Stimulated activated CD4-positive, alpha-beta T cell treated with anti-CD3 and anti-CD28 coated beads, Interleukin-15, amount 100 ng/mL, for 1 hour (primary cell): ENCODE measurements around the gene GJD4.

ENCODE experiments used
- DNase-seq, 2 donors: peaks; one replicate each; pipeline ENCODE4 v3.0.0-alpha.2; 2020; ENCODE audit warnings: low read depth in 1 of 2, low spot score in 1 of 2

The GJD4 gene

DNA sequence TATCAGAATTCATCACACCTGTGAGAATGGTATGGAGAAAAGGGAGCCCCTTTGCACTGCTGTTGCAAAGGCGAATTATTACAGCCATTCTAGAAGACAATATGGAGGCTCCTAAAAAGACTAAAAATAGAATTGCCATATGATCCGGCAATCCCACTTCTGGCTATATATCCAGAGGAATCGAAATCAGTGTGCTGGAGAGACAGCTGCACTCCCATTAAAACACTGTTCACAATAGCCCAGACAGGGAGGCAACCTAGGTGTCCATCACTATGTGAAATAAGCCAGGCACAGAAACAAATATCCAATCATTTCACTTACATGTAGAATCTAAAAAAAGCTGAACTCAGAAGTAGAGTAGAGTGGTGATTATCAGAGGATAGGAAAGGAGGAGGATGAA lies 26.0 kb upstream of the GJD4 start:
- DNase-seq, result no peak

DNA sequence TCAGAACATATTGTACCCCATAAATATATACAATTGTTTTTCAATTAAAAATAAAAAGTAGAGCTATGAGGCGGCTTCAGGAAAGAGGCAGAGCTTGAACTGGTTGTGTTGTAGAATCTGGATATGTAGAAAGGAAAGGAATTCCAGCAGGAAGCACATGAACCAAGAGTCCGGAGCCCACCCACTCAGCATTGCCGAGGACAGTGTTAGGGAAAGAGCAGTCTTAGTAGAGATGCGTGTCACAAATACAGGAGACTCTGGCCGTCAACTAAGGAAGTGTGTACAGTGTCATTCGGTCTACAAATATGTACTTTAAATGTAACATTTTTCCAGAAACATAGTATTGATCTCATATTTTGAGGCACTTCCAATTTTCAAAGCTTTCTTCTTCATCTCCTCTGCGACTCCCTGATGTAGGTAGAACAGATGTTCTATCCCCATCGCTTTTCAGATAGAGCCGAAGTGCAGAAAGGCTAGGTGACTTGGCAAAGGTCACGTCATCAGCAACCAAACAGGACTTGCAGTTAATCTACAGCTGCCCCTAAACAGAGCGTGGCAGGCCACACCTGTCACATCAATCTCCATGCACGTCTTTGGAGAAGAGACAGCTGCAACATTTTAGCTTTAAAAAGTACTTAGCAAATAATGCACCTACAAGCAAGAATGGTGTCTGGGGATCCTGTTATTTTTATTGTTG lies 25.3 kb upstream of the GJD4 start:
- no peak for DNase-seq

DNA sequence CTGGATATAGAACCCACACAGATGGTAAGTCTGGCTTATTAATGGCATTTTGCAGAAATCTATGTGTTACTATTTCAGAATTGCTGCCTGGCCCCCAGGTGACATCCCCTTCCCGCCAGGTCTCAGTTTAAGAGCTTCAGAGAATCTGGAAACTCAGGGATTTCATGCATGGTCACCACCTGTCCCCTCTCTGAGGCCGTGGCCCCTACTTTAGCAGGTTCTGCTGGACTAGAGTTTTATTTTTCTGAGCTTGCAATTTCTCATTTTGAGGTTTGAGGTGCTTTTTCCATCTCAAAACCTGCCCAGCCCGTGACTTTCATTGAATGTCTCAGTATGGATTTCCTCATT lies 24.7 kb upstream of the GJD4 start:
- DNase-seq, result no peak

DNA sequence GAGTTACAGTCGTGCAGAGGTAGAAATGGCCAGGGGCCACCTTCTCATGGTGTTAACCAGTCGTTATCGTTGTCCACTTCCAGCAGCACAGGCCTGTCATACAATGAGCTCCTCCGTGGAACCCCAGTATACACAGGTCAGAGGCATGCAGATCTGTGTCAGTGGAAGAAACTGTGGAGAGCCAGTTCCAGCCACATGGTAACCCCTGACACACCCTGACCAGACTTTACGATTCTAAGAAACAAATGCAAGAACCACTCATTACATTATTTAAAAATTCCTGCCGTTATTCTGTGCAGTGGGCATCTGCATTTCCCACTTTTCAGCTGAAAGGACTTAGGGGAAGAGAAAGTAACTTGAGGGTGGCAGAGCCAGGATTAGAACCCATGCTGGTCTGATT lies 23.5 kb upstream of the GJD4 start:
- no peak for DNase-seq

DNA sequence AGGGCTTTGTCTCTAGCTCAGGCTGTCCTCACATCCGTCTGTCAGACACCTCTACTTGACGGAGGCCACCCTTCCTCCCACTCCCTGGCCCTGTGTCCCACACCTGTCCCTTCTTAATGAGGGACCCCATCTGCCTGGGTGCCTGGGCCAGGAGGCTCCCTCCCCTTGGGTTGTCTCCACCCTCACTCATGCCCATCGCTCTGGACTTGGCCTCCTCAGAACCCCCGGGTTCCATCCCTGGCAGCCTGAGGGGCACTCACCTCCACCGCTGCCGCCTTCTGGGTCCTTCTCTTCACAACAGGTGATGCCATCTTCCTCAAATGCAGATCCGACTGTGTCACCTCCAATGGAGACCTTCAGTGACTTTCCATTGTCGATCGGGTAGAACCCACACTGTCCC lies 20.2 kb upstream of the GJD4 start:
- DNase-seq, result no peak

DNA sequence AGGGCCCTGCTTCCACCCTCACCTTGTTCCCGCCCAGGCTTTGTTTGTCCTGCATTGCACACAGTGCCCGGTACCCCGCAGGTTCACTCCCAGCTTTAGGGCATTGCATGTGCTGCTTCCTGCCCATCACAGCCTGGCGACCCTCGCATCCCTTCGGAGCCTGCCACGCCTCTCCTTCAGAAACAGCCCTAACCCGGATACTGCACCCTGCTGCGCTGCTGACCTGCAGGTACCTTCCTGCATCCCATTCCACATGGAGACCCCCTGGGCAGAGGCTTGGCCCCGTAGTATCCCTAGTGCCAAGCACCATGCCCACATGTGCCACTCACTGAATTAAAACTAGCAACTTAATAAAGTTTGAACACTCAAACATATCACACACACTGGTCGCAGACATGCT lies 19.8 kb upstream of the GJD4 start:
- DNase-seq, result no peak

DNA sequence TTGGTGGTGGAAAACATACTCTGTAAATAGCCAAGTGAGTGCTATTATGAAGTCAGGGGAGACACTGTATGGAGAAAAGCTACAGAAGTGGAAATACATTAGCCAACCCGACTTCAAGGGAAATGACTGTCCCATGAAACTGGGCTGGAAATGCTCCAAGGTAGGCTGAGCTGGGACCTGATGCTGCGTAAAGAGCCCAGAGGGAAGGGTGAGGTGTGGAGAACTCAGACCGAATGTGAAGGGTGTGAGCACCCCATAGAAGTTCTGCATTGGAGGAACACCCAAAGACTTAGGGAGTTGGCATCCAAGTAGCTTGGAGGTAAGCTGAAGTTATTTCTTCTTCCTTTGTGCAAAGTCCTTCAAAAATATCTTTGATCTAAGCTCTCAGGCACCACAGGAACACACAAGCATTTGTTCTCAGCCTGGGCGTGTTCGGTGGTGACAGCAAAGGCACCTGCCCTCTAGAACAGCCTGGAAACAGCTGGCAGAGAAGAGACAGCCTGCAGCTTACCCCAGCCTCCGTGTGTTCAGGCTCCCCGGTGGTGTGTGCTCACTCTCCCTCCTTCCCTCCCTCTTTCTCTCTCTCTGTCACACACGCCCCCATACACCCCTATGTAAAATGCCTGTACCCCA lies 19.1 kb upstream of the GJD4 start:
- DNase-seq, result no peak

DNA sequence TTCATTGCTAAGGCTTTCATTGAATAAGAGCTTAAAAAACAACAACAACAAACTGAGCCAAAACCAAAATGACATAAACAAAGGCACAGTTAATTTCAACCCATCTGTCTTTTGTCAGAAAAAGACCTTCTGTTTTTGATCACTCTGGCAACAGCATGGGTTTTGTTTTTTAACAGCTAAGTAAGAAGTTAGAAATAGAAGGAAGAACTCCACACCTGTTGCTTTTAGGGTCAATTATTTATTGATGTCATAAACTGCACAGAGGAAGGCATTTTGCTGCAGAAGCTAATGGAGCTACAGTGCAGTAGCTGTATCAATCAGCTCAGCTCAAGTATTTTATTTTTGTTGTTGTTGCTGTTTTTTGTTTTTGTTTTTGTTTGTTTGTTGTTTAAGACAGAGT lies 16.3 kb upstream of the GJD4 start:
- DNase-seq, result no peak

DNA sequence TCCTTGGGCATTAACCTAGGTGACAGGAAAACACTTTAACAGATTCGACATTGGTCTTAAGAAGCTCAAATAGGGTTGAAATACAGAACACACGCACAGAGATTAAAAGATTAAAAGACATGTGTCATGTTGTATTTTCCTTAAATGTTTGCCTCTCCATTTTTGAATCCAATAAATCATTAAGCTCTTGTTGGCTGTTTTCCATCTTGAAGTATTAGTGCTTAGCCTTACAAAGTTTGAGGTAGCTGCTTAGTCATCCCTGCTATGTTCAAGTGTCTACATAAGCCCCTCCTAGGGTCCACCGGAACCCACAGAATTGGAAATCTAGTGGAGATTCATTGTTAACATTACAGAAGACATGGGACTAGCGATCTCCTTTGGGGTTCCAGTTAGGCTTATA lies 12.7 kb upstream of the GJD4 start:
- no peak for DNase-seq

DNA sequence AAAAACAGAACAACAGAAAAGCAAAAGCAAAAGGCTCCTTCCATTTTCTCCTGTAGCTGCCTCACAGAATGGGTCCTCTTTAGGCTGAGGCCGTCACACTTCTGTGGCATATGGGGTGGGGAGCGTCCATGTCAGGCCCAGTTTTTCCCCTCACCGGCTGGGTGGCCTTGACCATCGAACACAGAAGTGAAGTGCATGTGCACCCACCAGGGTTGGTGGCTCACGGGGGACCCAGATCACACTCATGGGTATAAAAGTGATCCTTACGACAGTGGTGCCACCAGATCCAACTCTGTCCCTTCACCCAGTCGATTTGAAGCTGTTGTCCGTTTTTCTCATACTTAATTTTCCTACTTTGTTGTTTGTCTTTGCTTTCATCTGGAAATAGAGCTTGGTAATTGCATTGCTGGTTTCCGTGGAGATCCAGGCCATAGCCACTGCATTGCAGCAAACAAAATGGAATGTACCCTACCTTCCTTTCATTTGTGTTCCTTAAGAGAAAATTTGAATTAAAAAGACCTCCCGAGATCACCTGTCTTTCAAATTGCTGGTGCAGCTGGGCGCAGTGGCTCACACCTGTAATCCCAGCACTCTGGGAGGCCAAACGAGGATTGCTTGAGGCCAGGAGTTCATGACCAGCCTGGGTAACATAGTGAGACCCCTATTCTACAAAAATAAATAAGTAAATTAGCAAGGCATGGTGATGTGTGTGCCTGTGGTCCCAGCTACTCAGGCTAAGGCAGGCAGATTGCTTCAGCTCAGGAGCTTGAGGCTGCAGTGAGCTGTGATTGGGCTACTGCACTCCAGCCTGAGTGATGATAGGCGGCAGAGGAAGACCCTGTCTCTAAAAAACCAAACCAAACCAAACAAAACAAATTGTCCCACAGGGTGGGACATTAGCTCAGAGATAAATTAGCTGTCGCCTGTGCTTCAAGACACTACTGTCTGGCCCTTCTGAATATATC lies 10.7 kb upstream of the GJD4 start:
- no peak for DNase-seq

DNA sequence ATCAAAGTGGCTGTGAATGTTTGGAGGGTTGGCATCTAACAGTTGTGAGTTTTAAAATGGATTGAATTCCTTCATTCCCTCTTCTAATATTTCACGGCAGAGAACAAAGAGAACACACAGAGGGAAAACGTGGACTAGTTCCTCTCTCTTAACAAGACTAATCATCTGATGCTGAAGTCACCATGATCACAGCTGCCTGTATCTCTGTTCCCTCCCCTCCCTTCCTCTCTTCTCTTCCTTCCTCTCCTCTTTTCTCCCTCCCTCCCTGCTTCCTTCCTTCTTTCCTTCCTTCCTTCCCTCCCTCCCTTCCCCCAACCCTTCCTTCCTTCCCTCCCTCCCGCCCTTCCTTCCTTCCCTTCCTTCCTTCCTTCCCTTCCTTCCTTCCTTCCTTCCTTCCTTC lies 10.0 kb upstream of the GJD4 start:
- no peak for DNase-seq

DNA sequence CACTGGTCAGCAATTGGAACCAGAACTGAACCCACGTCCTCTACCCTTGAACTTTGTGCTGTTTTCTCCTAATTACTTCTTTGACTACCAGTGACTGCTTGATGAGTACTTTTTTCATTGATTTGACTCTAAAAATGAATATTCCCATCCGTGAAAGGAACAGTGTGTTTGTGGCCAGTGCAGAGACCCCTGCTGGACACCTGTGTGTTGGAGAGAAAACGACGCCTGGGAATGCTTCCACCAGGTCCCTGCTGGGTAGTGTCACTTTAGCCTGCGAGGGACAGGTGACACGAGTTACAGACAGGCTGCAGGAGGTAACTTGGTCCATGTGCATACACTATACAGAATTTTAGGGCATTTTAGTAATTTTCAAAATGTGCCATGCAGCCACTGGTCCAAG lies 6.8 kb upstream of the GJD4 start:
- DNase-seq, result no peak

DNA sequence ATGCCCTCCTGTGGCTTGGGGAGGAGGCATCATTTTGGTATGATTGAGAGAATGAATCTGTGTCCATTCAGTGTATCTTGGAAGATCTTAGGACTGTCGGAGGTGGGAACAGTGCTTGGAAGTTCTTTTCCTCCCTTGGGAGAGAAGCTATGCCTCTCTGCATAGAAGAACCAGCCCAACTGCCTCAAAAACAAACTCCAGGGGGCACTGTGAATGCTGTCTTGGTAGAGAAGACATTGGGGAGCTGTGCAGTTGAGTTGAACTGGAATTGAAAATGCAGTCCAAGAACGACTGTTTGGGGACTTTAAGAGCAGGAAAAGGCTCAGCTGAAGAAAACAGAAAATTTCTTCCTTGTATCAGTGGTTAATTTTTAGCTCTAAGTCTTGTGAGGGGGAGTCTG lies 4.9 kb upstream of the GJD4 start:
- DNase-seq, result no peak

DNA sequence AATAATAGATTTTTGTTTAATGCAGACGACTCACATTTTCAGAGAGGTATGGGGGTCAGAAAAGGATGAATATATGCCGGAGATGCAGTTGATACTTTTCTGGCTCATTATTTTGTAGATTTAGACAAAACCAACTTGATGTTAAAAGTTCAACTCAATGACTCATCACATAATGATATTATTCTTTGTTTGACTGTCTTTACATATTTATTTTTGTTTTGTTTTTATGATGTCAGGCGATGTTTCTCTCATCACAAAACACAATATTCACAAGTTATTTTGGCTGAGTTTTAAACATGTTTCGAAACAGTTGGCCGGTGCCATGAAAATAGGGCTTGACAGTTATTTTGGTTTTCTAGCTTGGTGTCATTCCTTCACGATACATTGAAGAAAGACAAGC lies 1.3 kb downstream of the GJD4 start:
- no peak for DNase-seq

DNA sequence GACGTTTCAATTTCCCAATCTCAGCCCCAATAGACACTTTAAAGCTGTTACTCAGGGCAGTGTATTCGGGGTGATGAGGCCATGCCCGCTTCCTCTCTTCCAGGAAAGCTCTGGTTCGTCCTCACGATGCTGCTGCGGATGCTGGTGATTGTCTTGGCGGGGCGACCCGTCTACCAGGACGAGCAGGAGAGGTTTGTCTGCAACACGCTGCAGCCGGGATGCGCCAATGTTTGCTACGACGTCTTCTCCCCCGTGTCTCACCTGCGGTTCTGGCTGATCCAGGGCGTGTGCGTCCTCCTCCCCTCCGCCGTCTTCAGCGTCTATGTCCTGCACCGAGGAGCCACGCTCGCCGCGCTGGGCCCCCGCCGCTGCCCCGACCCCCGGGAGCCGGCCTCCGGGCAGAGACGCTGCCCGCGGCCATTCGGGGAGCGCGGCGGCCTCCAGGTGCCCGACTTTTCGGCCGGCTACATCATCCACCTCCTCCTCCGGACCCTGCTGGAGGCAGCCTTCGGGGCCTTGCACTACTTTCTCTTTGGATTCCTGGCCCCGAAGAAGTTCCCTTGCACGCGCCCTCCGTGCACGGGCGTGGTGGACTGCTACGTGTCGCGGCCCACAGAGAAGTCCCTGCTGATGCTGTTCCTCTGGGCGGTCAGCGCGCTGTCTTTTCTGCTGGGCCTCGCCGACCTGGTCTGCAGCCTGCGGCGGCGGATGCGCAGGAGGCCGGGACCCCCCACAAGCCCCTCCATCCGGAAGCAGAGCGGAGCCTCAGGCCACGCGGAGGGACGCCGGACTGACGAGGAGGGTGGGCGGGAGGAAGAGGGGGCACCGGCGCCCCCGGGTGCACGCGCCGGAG lies 2.6 kb downstream of the GJD4 start:
- DNase-seq, result no peak

DNA sequence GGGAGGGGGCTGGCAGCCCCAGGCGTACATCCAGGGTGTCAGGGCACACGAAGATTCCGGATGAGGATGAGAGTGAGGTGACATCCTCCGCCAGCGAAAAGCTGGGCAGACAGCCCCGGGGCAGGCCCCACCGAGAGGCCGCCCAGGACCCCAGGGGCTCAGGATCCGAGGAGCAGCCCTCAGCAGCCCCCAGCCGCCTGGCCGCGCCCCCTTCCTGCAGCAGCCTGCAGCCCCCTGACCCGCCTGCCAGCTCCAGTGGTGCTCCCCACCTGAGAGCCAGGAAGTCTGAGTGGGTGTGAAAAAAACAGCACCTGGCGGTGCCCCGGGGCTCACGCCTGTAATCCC lies 3.2 kb downstream of the GJD4 start:
- no peak for DNase-seq

DNA sequence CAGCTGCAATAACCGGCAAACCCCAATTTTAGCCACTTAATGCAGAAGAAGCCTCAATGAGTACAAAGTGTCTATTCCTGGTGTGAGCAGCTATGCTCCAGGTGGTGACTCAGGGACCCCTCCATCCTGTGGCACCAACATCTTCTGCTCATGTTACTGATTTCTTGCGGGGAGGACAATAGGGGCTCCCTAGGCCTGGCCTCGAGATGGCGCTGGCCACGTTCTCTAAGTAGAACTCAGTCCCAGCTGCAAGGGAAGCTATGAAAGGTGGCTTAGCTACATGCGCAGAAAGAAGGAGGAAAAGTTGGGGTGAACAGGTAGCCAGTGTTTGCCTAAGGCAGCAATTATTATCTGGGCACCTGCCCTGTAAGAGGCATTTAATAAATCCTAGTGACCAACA lies 6.6 kb downstream of the GJD4 start:
- no peak for DNase-seq

DNA sequence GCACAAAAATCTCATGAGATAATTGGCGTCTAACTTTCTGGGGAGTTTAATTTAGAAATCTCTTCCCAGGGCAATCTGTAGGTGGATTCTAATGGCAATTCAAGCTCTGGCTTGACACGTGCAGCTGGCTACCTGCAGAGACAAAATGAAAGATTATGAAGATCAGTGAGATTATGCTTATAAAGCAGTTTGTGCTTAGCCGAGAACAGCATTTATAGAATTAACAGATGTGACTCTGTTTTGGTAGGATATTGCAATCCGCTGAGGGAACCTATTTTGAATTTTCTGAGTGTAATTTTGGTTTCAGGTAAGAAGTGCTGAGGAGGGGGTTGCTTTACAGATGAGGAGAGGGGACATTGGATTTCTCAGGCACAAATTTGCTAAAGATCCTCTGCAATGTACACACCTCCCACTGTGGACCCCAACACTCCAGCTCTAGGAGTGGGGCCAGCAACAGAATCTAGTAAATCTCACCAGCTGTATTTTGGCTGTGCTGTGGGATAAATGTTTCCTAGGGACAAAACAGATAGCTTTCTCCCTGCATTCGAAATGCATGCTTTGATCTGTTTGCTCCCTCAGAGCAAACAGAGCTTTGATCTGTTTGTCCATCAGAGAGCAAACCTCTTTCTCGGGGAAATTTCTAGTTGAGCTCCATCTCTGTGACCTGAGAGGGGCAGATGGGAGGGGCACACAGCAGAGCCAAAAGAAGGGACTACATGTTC lies 7.4 kb downstream of the GJD4 start:
- DNase-seq, result no peak

DNA sequence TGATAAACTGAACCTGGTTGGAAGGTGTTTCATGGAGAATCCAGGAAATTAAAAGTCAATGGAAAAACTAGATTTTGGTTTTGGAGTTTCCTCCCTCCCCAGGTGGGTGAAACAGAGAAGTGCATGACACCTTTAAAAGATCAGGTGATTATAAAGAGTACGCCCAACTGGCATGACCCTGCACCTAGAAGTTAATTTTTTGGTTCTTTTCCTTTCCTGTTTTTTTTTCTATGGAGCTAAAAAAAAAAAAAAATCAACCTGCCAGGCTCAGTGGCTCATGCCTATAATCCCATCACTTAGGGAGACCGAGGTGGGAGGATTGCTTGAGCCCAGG lies 7.9 kb downstream of the GJD4 start:
- DNase-seq, result no peak

DNA sequence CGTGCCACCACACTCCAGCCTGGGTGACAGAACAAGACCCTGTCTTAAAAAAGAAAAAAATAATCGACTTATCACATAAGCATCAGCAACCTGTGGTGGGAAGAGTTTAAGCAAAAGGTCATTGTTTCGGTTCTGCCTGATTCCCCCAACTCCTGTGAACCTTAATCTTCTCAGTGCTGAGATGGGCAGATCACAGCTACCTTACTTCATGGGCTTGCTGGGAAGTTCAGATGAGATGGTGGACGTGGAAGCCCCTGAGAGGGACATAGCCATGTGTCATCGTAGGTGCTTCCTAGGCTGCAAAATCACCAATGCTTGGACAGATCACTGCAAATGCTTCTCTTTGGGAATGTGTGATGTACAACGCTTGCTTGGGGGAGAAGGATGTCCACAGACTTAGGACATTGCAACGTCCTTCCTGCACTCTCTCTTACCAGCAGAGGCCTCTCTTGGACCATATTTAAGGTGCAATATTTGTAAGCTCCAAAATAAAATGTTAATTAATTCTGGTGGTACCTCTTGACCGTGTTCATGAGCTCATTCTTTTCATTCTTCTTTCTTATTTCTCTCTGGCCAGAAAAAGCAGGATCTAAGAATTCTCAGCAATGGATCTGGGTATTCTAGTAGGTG lies 8.6 kb downstream of the GJD4 start:
- no peak for DNase-seq

DNA sequence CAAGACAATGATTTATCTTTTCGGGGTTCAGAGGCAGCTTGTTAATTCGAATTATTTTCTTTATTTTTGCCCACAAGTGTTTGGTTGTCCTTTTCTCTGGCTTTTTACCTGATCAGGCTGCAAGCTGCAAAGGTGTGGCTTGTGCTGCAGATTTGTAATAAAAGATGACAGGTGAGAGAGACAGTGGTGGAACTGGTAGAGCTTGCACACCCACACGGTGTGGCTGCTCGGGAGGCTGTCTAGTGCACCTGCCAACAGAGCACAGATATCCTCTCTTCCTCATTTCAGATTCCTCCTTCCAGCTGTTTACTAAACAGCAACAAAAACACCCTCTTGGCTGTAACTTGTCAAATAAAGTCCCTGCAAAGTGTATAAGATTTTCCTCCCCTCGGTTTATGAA lies 9.2 kb downstream of the GJD4 start:
- DNase-seq, result no peak
